ENCODE results near the gene ALDH1A2. TPM values are rescaled to one million over a fixed set of nuclear protein-coding genes. Genes with fewer than 3 reads are reported as not detected.

The ALDH1A2 gene
- total RNA-seq, 1 donor from 2014 or later = 9.3 TPM

- Histone ChIP-seq H3K4me3 (no peak overlapping the region), H3K27ac (no peak overlapping the region), H3K9me3 (no peaks in the 10 kb centered on the region), H3K27me3 (no peaks in the 10 kb centered on the region), H3K4me1 (no peaks in the 10 kb centered on the region), H3K36me3 (no peaks in the 10 kb centered on the region)
- no peak for TF ChIP-seq CTCF (IDR thresholded peaks at IDR 0.05)
- no peak for DNase-seq (ENCODE audit: low spot score in 2 of 2)
- intact Hi-C loops (cut with DNase I) = no loop called here
Measured at GRCh38 chr15:58110999-58111717, 45.6 kb upstream of the ALDH1A2 start.

GRCh38 chr15:58109419-58109818 lies 43.9 kb upstream of the ALDH1A2 start:
- intact Hi-C loops (cut with DNase I) = no loop called here
- Histone ChIP-seq H3K36me3 (no peaks in the 10 kb centered on the region), H3K4me1 (no peaks in the 10 kb centered on the region), H3K27ac (no peak overlapping the region), H3K27me3 (no peaks in the 10 kb centered on the region), H3K4me3 (no peak overlapping the region), H3K9me3 (no peaks in the 10 kb centered on the region)
- DNase-seq (ENCODE audit: low spot score in 2 of 2) = no peak
- no peak for TF ChIP-seq CTCF (IDR thresholded peaks at IDR 0.05)

GRCh38 chr15:58108117-58108516 lies 42.6 kb upstream of the ALDH1A2 start:
- no peak overlapping the region for H3K27ac ChIP-seq
- H3K9me3 ChIP-seq = no peaks in the 10 kb centered on the region
- DNase-seq (ENCODE audit: low spot score in 2 of 2) = no peak
- no peaks in the 10 kb centered on the region for H3K4me1 ChIP-seq
- H3K27me3 ChIP-seq = no peaks in the 10 kb centered on the region
- no peak overlapping the region for H3K4me3 ChIP-seq
- no peak for TF ChIP-seq CTCF (IDR thresholded peaks at IDR 0.05)
- no peaks in the 10 kb centered on the region for H3K36me3 ChIP-seq
- intact Hi-C loops (cut with DNase I) = no loop called here

- no peaks in the 10 kb centered on the region for H3K4me1 ChIP-seq
- no peak overlapping the region for H3K27ac ChIP-seq
- intact Hi-C loops (cut with DNase I) = no loop called here
- no peak overlapping the region for H3K4me3 ChIP-seq
- H3K36me3 ChIP-seq = no peaks in the 10 kb centered on the region
- DNase-seq (ENCODE audit: low spot score in 2 of 2) = no peak
- no peaks in the 10 kb centered on the region for H3K27me3 ChIP-seq
- no peak for TF ChIP-seq CTCF (IDR thresholded peaks at IDR 0.05)
- no peaks in the 10 kb centered on the region for H3K9me3 ChIP-seq
Measured at GRCh38 chr15:58103482-58103881, 38.0 kb upstream of the ALDH1A2 start.

GRCh38 chr15:58096529-58097084 lies 31.1 kb upstream of the ALDH1A2 start:
- no peaks in the 10 kb centered on the region for H3K27me3 ChIP-seq
- no peaks in the 10 kb centered on the region for H3K4me1 ChIP-seq
- no peak for TF ChIP-seq CTCF (IDR thresholded peaks at IDR 0.05)
- H3K9me3 ChIP-seq = no peaks in the 10 kb centered on the region
- H3K36me3 ChIP-seq = no peaks in the 10 kb centered on the region
- H3K27ac ChIP-seq = no peak overlapping the region
- DNase-seq (ENCODE audit: low spot score in 2 of 2) = no peak
- intact Hi-C loops (cut with DNase I) = no loop called here
- no peak overlapping the region for H3K4me3 ChIP-seq

All from ascending aorta (tissue), 2 donors.